Smooth muscle cell (in vitro differentiated cells): ENCODE measurements around the gene CD3D. TPM values are rescaled to one million over a fixed set of nuclear protein-coding genes. Genes with fewer than 3 reads are reported as not detected.

Experiments used
- DNase-seq: peaks from one replicate; lab custom pipeline; 2025; ENCODE audit not compliant: unreplicated experiment; lab: John Stamatoyannopoulos, UW
- H2AFZ ChIP-seq: fragments of 200-600 bp; sonication (generic); 2 replicates; pipeline ENCODE4 v1.6.0; 2016; ENCODE audit warnings: antibody characterized with exemption, low read depth, mild to moderate bottlenecking
- H3F3A ChIP-seq: fragments of 200-600 bp; sonication (generic); 2 replicates; pipeline ENCODE4 v1.6.0; 2017; ENCODE audit warnings: antibody characterized with exemption, low read depth
- H3K27ac ChIP-seq: fragments of 200-600 bp; sonication (generic); 2 replicates; pipeline ENCODE4 v1.5.1; 2016; ENCODE audit warnings: low read depth, mild to moderate bottlenecking
- H3K27me3 ChIP-seq: fragments of 200-600 bp; sonication (generic); 2 replicates; pipeline ENCODE4 v1.6.1; 2016; ENCODE audit warnings: low read depth, mild to moderate bottlenecking
- H3K36me3 ChIP-seq: fragments of 200-600 bp; sonication (generic); 2 replicates; pipeline ENCODE4 v1.5.1; 2016; ENCODE audit warnings: low read depth
- H3K4me1 ChIP-seq: fragments of 200-600 bp; sonication (generic); 2 replicates; pipeline ENCODE4 v1.5.1; 2016; ENCODE audit warnings: low read depth
- H3K4me2 ChIP-seq: fragments of 200-600 bp; sonication (generic); 2 replicates; pipeline ENCODE4 v1.6.0; 2016; ENCODE audit warnings: mild to moderate bottlenecking
- H3K4me3 ChIP-seq: fragments of 200-600 bp; sonication (generic); 2 replicates; pipeline ENCODE4 v1.5.1; 2016; ENCODE audit warnings: mild to moderate bottlenecking
- H3K79me2 ChIP-seq: fragments of 200-600 bp; sonication (generic); 2 replicates; pipeline ENCODE4 v1.6.0; 2016; ENCODE audit warnings: low read depth, mild to moderate bottlenecking
- H3K9ac ChIP-seq: fragments of 200-600 bp; sonication (generic); 2 replicates; pipeline ENCODE4 v1.6.0; 2016; ENCODE audit warnings: low read depth
- H3K9me3 ChIP-seq: fragments of 200-600 bp; sonication (generic); replicated peaks from 2 replicates; pipeline ENCODE4 v1.5.1; 2016; ENCODE audit warnings: low read depth
- H4K20me1 ChIP-seq: fragments of 200-600 bp; sonication (generic); 2 replicates; pipeline ENCODE4 v1.6.0; 2016; ENCODE audit warnings: low read depth
- CTCF ChIP-seq: fragments of 200-600 bp; sonication (generic); IDR thresholded peaks from 2 replicates; pipeline ENCODE4 v1.5.1; 2017; ENCODE audit warnings: borderline replicate concordance, mild to moderate bottlenecking, antibody characterized with exemption; ENCODE audit not compliant: insufficient read depth, poor library complexity, severe bottlenecking
- WGBS: methylation state at CpG from one replicate; pipeline ENCODE4 v1.1.7; 2016; ENCODE audit warnings: low lambda C conversion rate; 5-methylcytosine and 5-hydroxymethylcytosine counted together
- polyA plus RNA-seq: library from polyadenylated mRNA; unstranded; fragments of >200 nt; fragmentation: Nextera tagmentation; extraction: Ambion mirVana; gene quantifications from 2 replicates; pipeline ENCODE4 v1.2.1, GENCODE V29; 2016
- total RNA-seq: library from RNA; depleted of rRNA; stranded (reverse); fragments of >200 nt; gene quantifications from 2 replicates; pipeline ENCODE4 v1.2.3, GENCODE V29; 2014

Gene CD3D
- total and polyA plus RNA-seq, 2 experiments from 2014 or later = not detected

DNA sequence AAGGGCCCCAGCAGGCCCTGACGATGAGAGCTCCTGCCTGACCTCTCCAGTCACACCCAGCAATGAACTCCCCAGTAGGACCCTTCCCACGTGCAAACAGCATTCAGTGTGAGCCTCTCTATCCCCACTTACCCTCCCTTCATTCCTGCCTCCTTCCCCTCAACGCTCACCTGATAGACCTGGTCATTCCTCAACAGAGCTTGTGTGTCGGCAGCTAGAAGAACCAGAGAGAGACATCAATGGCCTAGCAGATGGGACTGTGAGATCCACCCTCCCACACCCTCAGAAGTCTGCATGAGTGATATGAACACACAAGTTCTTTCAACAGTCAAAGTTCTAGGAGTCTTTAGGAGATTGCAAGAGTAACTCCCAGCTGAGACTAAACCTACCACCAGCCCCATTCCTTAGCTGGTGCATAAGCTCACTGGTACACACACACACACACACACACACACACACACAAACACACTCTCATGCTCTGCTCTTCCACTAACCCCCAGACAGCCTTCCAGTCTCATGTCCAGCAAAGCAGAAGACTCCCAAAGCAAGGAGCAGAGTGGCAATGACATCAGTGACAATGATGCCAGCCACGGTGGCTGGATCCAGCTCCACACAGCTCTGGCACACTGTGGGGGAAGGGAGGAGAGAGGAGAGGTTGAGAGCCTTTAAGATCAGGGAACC, 3.1 kb downstream of the CD3D start:
- no peak overlapping the region for H2AFZ ChIP-seq
- WGBS = 86% methylated on average over 5 of the region's 5 CpGs
- no peaks in the 10 kb centered on the region for H3K27me3 ChIP-seq
- H3K4me2 ChIP-seq = no peak overlapping the region
- TF ChIP-seq CTCF = no peak
- H3K79me2 ChIP-seq = no peaks in the 10 kb centered on the region
- H3K9ac ChIP-seq = no peak overlapping the region
- H3K36me3 ChIP-seq = no peaks in the 10 kb centered on the region
- H3K4me1 ChIP-seq = no peaks in the 10 kb centered on the region
- H3K27ac ChIP-seq = no peak overlapping the region
- no peaks in the 10 kb centered on the region for H3F3A ChIP-seq
- H3K4me3 ChIP-seq = no peak overlapping the region
- no peak for DNase-seq
- H4K20me1 ChIP-seq = no peaks in the 10 kb centered on the region
- H3K9me3 ChIP-seq = no peaks in the 10 kb centered on the region

- Histone ChIP-seq H4K20me1 (no peaks in the 10 kb centered on the region), H3K36me3 (no peaks in the 10 kb centered on the region), H3K27me3 (no peaks in the 10 kb centered on the region), H3K9ac (no peak overlapping the region), H2AFZ (no peak overlapping the region), H3K79me2 (no peaks in the 10 kb centered on the region), H3K9me3 (no peaks in the 10 kb centered on the region), H3K27ac (no peak overlapping the region), H3K4me2 (no peak overlapping the region), H3K4me1 (no peaks in the 10 kb centered on the region), H3F3A (no peaks in the 10 kb centered on the region), H3K4me3 (no peak overlapping the region)
- no peak for DNase-seq
- WGBS = 75% methylated on average over 7 of the region's 7 CpGs
- no peak for TF ChIP-seq CTCF
Measured at GRCh38 chr11:118338637-118339061, 3.9 kb downstream of the CD3D start.

DNA sequence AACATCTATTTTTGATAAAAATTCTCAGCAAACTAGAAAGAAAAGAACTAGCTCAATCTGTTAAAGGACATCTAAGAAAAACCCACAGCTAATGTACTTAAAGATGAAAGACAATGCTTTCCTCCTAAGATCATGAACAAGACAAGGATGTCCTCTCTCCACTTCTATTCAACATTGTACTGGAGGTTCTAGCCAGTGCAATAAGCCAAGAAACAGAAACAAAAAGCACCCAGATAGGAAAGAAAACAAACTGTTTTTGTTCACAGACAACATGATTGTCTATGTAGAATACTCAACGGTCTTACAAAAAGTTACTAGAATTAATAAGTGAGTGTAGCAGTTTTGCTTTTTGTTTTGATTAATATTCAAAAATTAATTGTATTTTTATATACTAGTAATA, 7.8 kb downstream of the CD3D start:
- no peak overlapping the region for H3K27ac ChIP-seq
- no peaks in the 10 kb centered on the region for H4K20me1 ChIP-seq
- no peak overlapping the region for H3K4me3 ChIP-seq
- 84% methylated on average over 1 of the region's 1 CpG for WGBS
- no peak for DNase-seq
- H3K4me2 ChIP-seq = no peak overlapping the region
- H3K36me3 ChIP-seq = no peaks in the 10 kb centered on the region
- no peak overlapping the region for H3K9ac ChIP-seq
- no peaks in the 10 kb centered on the region for H3F3A ChIP-seq
- no peak for TF ChIP-seq CTCF
- no peaks in the 10 kb centered on the region for H3K27me3 ChIP-seq
- no peaks in the 10 kb centered on the region for H3K4me1 ChIP-seq
- H3K79me2 ChIP-seq = no peaks in the 10 kb centered on the region
- no peak overlapping the region for H2AFZ ChIP-seq
- no peaks in the 10 kb centered on the region for H3K9me3 ChIP-seq

DNA sequence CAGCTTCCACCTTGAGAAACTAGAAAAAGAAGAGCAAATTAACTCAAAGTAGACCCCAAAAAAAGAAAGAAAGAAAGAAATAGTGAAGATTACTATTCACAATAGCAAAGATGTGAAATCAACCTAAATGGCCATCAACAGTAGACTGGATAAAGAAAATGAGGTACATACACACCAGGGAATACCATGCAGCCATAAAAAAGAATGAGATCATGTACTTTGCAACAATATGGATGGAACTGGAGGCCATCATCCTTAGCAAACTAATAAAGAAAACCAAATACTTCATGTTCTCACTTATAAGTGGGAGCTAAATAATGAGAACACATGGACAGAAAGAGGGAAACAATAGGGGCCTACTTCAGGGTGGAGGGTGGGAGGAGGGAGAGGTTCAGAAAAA, 13.8 kb downstream of the CD3D start:
- H3K79me2 ChIP-seq = no peaks in the 10 kb centered on the region
- H3K4me1 ChIP-seq = no peaks in the 10 kb centered on the region
- no peak for TF ChIP-seq CTCF
- H4K20me1 ChIP-seq = no peaks in the 10 kb centered on the region
- H3K27me3 ChIP-seq = peaks cover 10% of the 10 kb centered on the region
- H3K4me2 ChIP-seq = no peak overlapping the region
- H3F3A ChIP-seq = no peaks in the 10 kb centered on the region
- no peak overlapping the region for H3K4me3 ChIP-seq
- no peak overlapping the region for H3K27ac ChIP-seq
- no peaks in the 10 kb centered on the region for H3K9me3 ChIP-seq
- no peak for DNase-seq
- no peak overlapping the region for H2AFZ ChIP-seq
- H3K9ac ChIP-seq = no peak overlapping the region
- no peaks in the 10 kb centered on the region for H3K36me3 ChIP-seq
